ENCODE results near the gene CFAP52.
"Not testable (repeated sequence)": the region's sequence is repeated elsewhere in the genome, so short reads cannot be mapped to it uniquely, and the experiment has no call there.

The CFAP52 gene

DNA sequence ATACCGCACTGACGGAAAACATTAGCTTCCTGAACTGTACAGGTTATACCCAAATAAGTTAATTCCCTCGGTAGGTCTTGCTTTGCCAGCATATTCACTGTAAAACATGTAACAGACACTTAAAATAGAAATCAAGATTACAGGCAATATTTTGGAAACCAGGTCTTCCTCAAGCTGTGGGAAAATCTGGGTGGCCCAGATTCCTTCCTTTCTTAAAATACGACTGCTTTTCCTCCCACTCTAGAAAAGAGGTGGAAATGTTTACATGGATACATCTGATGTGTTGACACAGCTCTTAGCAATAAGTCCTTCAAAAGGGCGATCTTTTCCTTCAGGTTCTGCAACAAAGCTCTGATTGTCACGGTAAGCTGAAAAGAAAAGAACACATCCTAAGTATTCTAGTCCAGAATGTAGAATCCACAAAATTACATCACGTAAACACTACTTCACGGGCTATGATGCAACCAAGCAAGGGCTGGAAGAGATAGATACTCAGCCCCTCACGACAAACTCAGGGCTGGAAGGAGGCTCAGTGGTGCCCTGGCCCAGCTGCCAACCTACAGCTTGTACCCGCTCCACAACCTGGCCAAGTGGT, 19.2 kb upstream of the CFAP52 start:
- no peaks in the 10 kb centered on the region for H3K9me3 Mint-ChIP-seq
- H3K27me3 Mint-ChIP-seq = no peaks in the 10 kb centered on the region
- peaks cover 35% of the 10 kb centered on the region for H3K36me3 Mint-ChIP-seq (ENCODE audit: low read depth)
- no peak overlapping the region for H3K4me3 Mint-ChIP-seq
- no peak overlapping the region for H3K27ac Mint-ChIP-seq
- DNase-seq = no peak
- H3K4me1 Mint-ChIP-seq (ENCODE audit: low read depth) = peaks cover under 1% of the 10 kb centered on the region

DNA sequence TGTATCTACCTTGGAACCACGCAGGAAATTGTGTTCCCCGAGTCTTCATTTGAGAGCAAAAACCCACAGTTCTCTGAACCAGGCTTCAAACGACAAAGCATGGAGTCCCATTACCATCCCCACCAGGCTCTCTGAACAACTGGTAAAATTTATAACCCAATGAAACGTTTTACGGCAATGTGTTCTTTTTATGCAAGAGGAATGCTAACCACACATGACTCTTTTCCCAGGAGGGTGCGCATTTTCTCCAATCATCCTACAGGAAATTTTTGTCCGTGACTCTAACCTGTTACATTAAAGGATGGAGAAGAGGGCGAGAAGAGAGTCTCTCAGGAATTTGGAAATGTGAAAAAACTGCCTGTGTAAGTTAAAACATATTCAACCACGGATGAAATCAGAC, 18.6 kb upstream of the CFAP52 start:
- Mint-ChIP-seq H3K4me3 (no peak overlapping the region), H3K27me3 (no peaks in the 10 kb centered on the region), H3K36me3 (ENCODE audit: low read depth) (peaks cover 40% of the 10 kb centered on the region), H3K9me3 (no peaks in the 10 kb centered on the region), H3K27ac (no peak overlapping the region), H3K4me1 (ENCODE audit: low read depth) (peaks cover 6% of the 10 kb centered on the region)
- no peak for DNase-seq

DNA sequence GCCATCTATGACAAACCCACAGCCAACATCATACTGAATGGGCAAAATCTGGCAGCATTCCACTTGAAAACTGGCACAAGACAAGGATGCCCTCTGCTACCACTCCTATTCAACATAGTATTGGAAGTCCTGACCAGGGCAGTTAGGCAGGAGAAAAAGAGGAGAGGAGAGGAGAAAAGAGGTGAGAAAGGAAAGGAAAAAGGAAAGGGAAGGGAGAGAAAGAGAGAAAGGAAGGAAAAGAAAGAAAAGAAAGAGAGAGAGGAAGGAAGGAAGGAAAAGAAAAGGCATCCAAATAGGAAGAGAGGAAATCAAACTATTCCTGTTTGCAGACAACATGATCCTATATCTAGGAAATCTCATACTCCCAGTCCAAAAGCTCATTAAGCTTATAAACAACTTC, 12.3 kb upstream of the CFAP52 start:
- no peak for DNase-seq
- Mint-ChIP-seq H3K36me3 (ENCODE audit: low read depth) (peaks cover 58% of the 10 kb centered on the region), H3K4me1 (ENCODE audit: low read depth) (peaks cover 41% of the 10 kb centered on the region), H3K27me3 (no peaks in the 10 kb centered on the region), H3K27ac (no peak overlapping the region), H3K9me3 (no peaks in the 10 kb centered on the region), H3K4me3 (no peak overlapping the region)

DNA sequence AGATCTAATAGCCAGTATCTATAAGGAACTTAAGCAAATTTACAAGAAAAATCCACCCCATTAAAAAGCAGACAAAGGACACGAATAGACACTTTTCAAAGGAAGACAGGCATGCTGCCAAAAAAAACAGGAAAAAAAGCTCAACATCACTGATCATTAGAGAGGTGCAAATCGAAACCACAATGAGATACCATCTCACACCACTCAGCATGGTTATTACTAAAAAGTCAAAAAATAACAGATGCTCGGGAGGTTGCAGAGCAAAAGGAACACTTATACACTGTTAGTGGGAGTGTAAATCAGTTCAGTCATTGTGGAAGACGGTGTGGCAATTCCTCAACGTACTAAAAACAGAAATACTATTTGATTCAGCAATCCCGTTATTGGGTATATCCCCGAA, 10.4 kb upstream of the CFAP52 start:
- Mint-ChIP-seq H3K9me3 (no peaks in the 10 kb centered on the region), H3K36me3 (ENCODE audit: low read depth) (peaks cover 70% of the 10 kb centered on the region), H3K4me3 (no peak overlapping the region), H3K4me1 (ENCODE audit: low read depth) (peaks cover 44% of the 10 kb centered on the region), H3K27ac (peak overlapping the region; percentile 38), H3K27me3 (no peaks in the 10 kb centered on the region)
- no peak for DNase-seq

- Mint-ChIP-seq H3K27ac (peak overlapping the region; percentile 83), H3K4me1 (ENCODE audit: low read depth) (peaks cover 44% of the 10 kb centered on the region), H3K36me3 (ENCODE audit: low read depth) (peaks cover 70% of the 10 kb centered on the region)
- DNase-seq, H3K9me3 Mint-ChIP-seq, H3K4me3 Mint-ChIP-seq, H3K27me3 Mint-ChIP-seq: not testable (repeated sequence)
Measured at GRCh38 chr17:9566739-9567138, 9.7 kb upstream of the CFAP52 start.

DNA sequence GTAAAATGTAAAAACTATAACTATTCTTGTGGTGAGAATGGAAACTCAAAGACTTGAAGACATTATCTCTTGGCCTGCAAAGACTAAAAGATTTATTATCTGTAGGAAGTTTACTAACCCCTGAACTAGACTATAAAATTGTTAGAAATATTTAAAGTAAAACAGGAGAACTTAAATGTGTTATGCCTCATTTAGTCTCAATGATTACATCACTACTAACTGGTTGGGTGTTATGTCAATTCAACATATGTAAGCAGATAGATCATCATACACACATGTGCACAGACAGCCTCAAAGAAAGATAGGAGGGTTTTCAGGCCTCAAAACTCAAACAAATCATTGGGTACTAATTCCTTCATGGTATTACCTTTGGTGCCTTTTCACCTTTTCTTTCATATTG, 8.4 kb upstream of the CFAP52 start:
- H3K9me3 Mint-ChIP-seq = no peaks in the 10 kb centered on the region
- peak overlapping the region; percentile 83 for H3K27ac Mint-ChIP-seq
- no peaks in the 10 kb centered on the region for H3K27me3 Mint-ChIP-seq
- peaks cover 40% of the 10 kb centered on the region for H3K4me1 Mint-ChIP-seq (ENCODE audit: low read depth)
- H3K36me3 Mint-ChIP-seq (ENCODE audit: low read depth) = peaks cover 63% of the 10 kb centered on the region
- no peak for DNase-seq
- H3K4me3 Mint-ChIP-seq = no peak overlapping the region

DNA sequence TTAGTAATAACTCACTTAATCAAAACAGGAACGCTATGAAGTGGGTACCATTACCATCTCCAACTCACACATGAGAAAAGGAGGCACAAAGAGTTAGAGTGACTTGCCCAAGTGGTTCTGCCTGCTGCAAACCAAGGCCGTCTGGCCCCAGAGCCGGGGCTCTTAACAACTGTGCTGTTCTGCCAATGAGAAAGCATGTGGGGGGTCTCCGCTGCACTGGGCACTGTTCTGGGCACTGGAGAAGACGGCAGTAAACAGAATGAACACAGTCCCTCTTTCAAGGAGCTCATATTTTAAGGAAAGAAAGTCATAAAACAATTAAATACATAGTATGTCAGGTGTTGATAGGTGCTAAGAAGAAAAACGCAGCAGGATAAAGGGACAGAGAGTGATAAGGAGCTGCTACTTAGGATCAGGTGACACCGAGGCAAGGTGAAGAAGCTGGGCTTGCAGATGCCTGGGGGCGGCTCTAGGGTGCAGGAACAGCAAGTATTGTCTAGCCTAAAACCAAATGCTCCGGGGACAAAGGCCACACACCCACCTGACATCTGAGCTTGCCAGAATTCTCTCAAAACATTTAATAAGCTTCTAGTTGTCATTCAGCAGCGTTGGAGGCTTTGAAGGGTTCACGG, 7.4 kb upstream of the CFAP52 start:
- no peaks in the 10 kb centered on the region for H3K27me3 Mint-ChIP-seq
- no peak overlapping the region for H3K27ac Mint-ChIP-seq
- peaks cover 41% of the 10 kb centered on the region for H3K4me1 Mint-ChIP-seq (ENCODE audit: low read depth)
- peaks cover 55% of the 10 kb centered on the region for H3K36me3 Mint-ChIP-seq (ENCODE audit: low read depth)
- no peak for DNase-seq
- no peak overlapping the region for H3K4me3 Mint-ChIP-seq
- no peaks in the 10 kb centered on the region for H3K9me3 Mint-ChIP-seq

DNA sequence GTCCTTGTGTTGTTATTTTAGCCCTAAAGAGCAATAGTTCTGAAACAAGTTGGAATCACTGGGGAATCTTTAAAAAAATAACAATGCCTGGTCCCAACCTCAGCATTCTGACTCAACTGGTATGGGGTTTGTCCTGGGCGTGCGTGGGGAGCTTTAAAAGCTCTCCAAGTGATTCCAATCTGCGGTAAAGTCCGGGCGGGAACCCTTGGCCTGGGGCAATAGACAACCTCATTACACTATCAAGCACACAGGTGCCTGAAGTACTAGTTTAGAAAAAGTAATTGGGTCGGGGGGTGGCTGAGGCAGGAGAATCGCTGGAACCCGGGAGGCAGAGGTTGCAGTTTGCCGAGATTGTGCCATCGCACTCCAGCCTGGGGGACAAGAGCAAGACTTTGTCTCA, 5.2 kb upstream of the CFAP52 start:
- Mint-ChIP-seq H3K36me3 (ENCODE audit: low read depth) (peaks cover 48% of the 10 kb centered on the region), H3K4me3 (no peak overlapping the region), H3K27me3 (no peaks in the 10 kb centered on the region), H3K27ac (no peak overlapping the region), H3K9me3 (no peaks in the 10 kb centered on the region), H3K4me1 (ENCODE audit: low read depth) (peaks cover 33% of the 10 kb centered on the region)
- no peak for DNase-seq

GRCh38 chr17:9575381-9576101, 901 bp upstream of the CFAP52 start, which contains the start of gene STX8:
Gene STX8 (minus strand): TSS chr17:9575820. CDS start chr17:9575808, 12 bp downstream.
- DNase-seq = peak; percentile 89
- no peaks in the 10 kb centered on the region for H3K9me3 Mint-ChIP-seq
- H3K36me3 Mint-ChIP-seq (ENCODE audit: low read depth) = peaks cover 14% of the 10 kb centered on the region
- H3K4me1 Mint-ChIP-seq (ENCODE audit: low read depth) = peaks cover 30% of the 10 kb centered on the region
- H3K4me3 Mint-ChIP-seq = peak within 1 kb of the TSS; percentile 96
- H3K27ac Mint-ChIP-seq = peak within 1 kb of the TSS; percentile 92
- no peaks in the 10 kb centered on the region for H3K27me3 Mint-ChIP-seq

DNA sequence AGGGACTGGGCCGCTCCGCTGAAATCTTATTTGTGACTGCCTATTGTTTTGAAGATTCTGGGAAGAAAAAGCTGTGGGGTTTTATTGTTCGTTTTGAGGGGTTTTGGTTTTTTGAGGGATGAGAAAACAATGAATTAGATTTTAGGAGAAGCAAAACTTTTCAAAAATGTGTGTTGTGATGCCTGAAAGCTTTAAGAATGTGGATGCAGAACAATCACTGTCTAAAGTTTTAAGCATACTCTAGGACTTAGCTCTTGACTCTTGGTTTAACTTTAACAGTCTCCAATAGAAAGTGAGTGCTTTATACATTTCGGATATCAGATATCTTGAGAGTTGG, 899 bp downstream of the CFAP52 start:
- no peak overlapping the region for H3K27ac Mint-ChIP-seq
- H3K36me3 Mint-ChIP-seq (ENCODE audit: low read depth) = peaks cover 11% of the 10 kb centered on the region
- H3K9me3 Mint-ChIP-seq = no peaks in the 10 kb centered on the region
- H3K4me1 Mint-ChIP-seq (ENCODE audit: low read depth) = peaks cover 27% of the 10 kb centered on the region
- H3K27me3 Mint-ChIP-seq = no peaks in the 10 kb centered on the region
- peak overlapping the region; percentile 96 for H3K4me3 Mint-ChIP-seq
- DNase-seq = no peak

DNA sequence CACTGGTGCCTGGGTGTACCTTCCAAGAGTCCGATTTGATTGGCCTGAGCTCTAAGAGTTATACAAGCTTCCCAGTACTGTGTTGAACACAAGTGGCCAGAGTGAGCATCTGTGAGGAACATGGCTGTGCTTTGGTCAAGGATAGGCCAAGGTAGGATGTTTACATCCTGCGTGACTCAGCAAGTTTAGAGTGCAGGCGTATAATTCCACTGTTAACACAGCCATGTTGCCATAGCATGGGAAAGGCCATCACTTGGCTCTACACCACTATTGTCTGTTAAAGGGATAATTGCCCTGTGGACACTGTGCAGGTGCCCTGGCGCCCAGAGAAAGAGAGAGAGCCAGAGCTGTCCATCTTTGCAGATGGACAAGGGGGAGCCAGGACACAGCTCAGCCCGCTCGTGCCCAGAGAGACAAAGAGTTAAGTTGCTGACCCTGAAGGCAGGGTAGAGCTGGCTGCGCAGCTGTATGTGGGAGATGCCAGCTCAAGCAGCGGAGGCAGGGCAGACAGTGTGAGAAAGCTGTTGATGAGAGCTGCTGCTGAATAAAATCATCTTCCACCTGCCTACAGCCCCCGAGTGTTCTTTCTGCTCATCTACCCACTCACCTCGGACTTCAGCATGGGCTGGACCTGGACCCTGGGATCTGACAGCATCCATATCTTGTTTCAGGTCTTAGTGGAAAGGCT, 11.7 kb downstream of the CFAP52 start:
- peaks cover 2% of the 10 kb centered on the region for H3K27me3 Mint-ChIP-seq
- no peak overlapping the region for H3K27ac Mint-ChIP-seq
- no peaks in the 10 kb centered on the region for H3K4me1 Mint-ChIP-seq (ENCODE audit: low read depth)
- DNase-seq = no peak
- H3K4me3 Mint-ChIP-seq = no peak overlapping the region
- H3K9me3 Mint-ChIP-seq = peaks cover 7% of the 10 kb centered on the region
- H3K36me3 Mint-ChIP-seq (ENCODE audit: low read depth) = no peaks in the 10 kb centered on the region

GRCh38 chr17:9594065-9594464, 17.6 kb downstream of the CFAP52 start:
- peaks cover 8% of the 10 kb centered on the region for H3K27me3 Mint-ChIP-seq
- DNase-seq = no peak
- no peak overlapping the region for H3K4me3 Mint-ChIP-seq
- no peaks in the 10 kb centered on the region for H3K9me3 Mint-ChIP-seq
- H3K4me1 Mint-ChIP-seq (ENCODE audit: low read depth) = no peaks in the 10 kb centered on the region
- H3K27ac Mint-ChIP-seq = no peak overlapping the region
- no peaks in the 10 kb centered on the region for H3K36me3 Mint-ChIP-seq (ENCODE audit: low read depth)

DNA sequence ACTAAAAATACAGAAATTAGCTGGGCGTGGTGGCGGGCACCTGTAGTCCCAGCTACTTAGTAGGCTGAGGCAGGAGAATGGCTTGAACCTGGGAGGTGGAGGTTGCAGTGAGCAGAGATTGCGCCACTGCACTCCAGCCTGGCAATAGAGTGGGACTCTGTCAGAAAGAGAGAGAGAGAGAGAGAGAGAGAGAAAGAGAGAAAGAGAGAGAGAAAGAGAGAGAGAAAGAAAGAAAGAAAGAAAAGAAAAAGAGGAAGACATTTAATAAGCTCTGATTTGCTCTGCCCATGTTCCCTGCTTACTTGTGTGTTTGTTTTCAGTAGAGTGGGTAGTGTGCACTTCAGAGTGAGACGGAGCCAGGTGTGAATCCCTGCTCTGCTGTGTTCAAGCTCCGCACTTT, 21.2 kb downstream of the CFAP52 start:
- H3K27me3 Mint-ChIP-seq = peaks cover 21% of the 10 kb centered on the region
- not testable (repeated sequence) for H3K27ac Mint-ChIP-seq

DNA sequence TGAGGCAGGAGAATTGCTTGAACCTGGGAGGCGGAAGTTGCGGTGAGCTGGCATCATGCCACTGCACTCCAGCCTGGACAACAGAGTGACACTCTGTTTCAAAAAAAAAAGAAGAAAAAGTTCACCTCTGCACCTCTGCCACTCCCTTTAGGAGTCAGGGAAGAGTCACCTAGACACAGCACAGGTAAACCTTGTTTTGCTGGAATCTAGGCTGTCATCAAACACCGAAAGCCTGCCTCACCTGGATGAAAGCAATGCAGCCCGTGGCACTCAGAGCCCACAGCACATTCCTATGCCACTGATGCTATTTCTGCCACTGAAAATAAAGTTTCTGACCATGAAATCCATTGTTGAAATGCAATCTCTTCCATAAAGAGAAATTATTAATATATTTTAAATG, 22.2 kb downstream of the CFAP52 start:
- Mint-ChIP-seq H3K36me3 (ENCODE audit: low read depth) (no peaks in the 10 kb centered on the region), H3K27me3 (peaks cover 27% of the 10 kb centered on the region), H3K4me3 (no peak overlapping the region), H3K4me1 (ENCODE audit: low read depth) (no peaks in the 10 kb centered on the region), H3K27ac (no peak overlapping the region), H3K9me3 (no peaks in the 10 kb centered on the region)
- DNase-seq = no peak

More for the DNA sequence above, 21.2 kb downstream of the CFAP52 start:
- DNase-seq; H3K4me1 Mint-ChIP-seq (ENCODE audit: low read depth); H3K36me3 Mint-ChIP-seq (ENCODE audit: low read depth); H3K4me3 Mint-ChIP-seq; H3K9me3 Mint-ChIP-seq: not testable (repeated sequence)

- H3K36me3 Mint-ChIP-seq (ENCODE audit: low read depth); H3K27ac Mint-ChIP-seq; H3K4me3 Mint-ChIP-seq; H3K4me1 Mint-ChIP-seq (ENCODE audit: low read depth); DNase-seq; H3K9me3 Mint-ChIP-seq: not testable (repeated sequence)
- peaks cover 32% of the 10 kb centered on the region for H3K27me3 Mint-ChIP-seq
Measured at GRCh38 chr17:9604583-9604982, 28.1 kb downstream of the CFAP52 start.
